Neural progenitor cell (in vitro differentiated cells): ENCODE results near the gene LIPJ. TPM values are rescaled to one million over a fixed set of nuclear protein-coding genes. Genes with fewer than 3 reads are reported as not detected.

Source experiments
- DNase-seq: peaks from one replicate; pipeline ENCODE4 v3.0.0-alpha.2; 2016; ENCODE audit warnings: low spot score
- H2AFZ ChIP-seq: fragments of 200-600 bp; sonication (generic); replicated peaks from 2 replicates; pipeline ENCODE4 v1.6.1; 2016; ENCODE audit warnings: antibody characterized with exemption
- H3F3A ChIP-seq: fragments of 200-600 bp; sonication (generic); 2 replicates; pipeline ENCODE4 v1.6.1; 2016; ENCODE audit warnings: antibody characterized with exemption, low read depth
- H3K27ac ChIP-seq: fragments of 200-600 bp; sonication (generic); 2 replicates; pipeline ENCODE4 v1.5.1; 2016; ENCODE audit warnings: mild to moderate bottlenecking
- H3K27me3 ChIP-seq: fragments of 200-600 bp; sonication (generic); 2 replicates; pipeline ENCODE4 v1.6.1; 2016; ENCODE audit warnings: mild to moderate bottlenecking, moderate library complexity
- H3K36me3 ChIP-seq: fragments of 200-600 bp; sonication (generic); 2 replicates; pipeline ENCODE4 v1.5.1; 2016
- H3K4me1 ChIP-seq: fragments of 200-600 bp; sonication (generic); 2 replicates; pipeline ENCODE4 v1.6.1; 2016; ENCODE audit warnings: mixed run types
- H3K4me2 ChIP-seq: fragments of 200-600 bp; sonication (generic); 2 replicates; pipeline ENCODE4 v1.6.1; 2016
- H3K4me3 ChIP-seq: fragments of 200-600 bp; sonication (generic); 2 replicates; pipeline ENCODE4 v1.5.1; 2016
- H3K79me2 ChIP-seq: fragments of 200-600 bp; sonication (generic); 2 replicates; pipeline ENCODE4 v1.6.1; 2016; ENCODE audit warnings: low read depth
- H3K9ac ChIP-seq: fragments of 200-600 bp; sonication (generic); 2 replicates; pipeline ENCODE4 v1.6.1; 2016
- H3K9me3 ChIP-seq: fragments of 200-600 bp; sonication (generic); 2 replicates; pipeline ENCODE4 v1.5.1; 2016; ENCODE audit warnings: low read depth
- H4K20me1 ChIP-seq: fragments of 200-600 bp; sonication (generic); 2 replicates; pipeline ENCODE4 v1.6.1; 2016; ENCODE audit warnings: low read depth
- H3K27ac Mint-ChIP-seq: 3 replicates; pipeline ENCODE4 v1.8.0; 2021; ENCODE audit warnings: mixed read lengths
- H3K27me3 Mint-ChIP-seq: 2 replicates; pipeline ENCODE4 v1.8.0; 2022; ENCODE audit warnings: low read depth, mild to moderate bottlenecking, inconsistent platforms, moderate library complexity, mixed read lengths; ENCODE audit not compliant: insufficient read depth
- H3K36me3 Mint-ChIP-seq: 3 replicates; pipeline ENCODE4 v1.8.0; 2021; ENCODE audit warnings: mixed read lengths
- H3K4me1 Mint-ChIP-seq: 3 replicates; pipeline ENCODE4 v1.8.0; 2021; ENCODE audit warnings: mixed read lengths
- H3K4me3 Mint-ChIP-seq: 3 replicates; pipeline ENCODE4 v1.8.0; 2021; ENCODE audit warnings: mild to moderate bottlenecking, moderate library complexity, mixed read lengths
- H3K9me3 Mint-ChIP-seq: 3 replicates; pipeline ENCODE4 v1.8.0; 2020; ENCODE audit warnings: mixed read lengths
- EZH2 ChIP-seq: fragments of 200-600 bp; sonication (generic); IDR thresholded peaks from 2 replicates; pipeline ENCODE4 v1.6.1; 2017; ENCODE audit warnings: antibody characterized with exemption, mild to moderate bottlenecking, moderate library complexity
- EZH2phosphoT487 ChIP-seq: fragments of 200-600 bp; sonication (generic); IDR thresholded peaks from 2 replicates; pipeline ENCODE4 v1.6.1; 2017; ENCODE audit warnings: antibody characterized with exemption
- total RNA-seq: library from RNA; depleted of rRNA; stranded (reverse); fragments of >200 nt; gene quantifications from 2 replicates; pipeline ENCODE4 v1.2.3, GENCODE V29; 2015; ENCODE audit warnings: low replicate concordance
- TF ChIP-seq, protein P1 (sequence below): fragments of 200-600 bp; sonication (generic); IDR thresholded peaks from 2 replicates; pipeline ENCODE4 v1.5.1; 2017; ENCODE audit warnings: antibody characterized with exemption, mild to moderate bottlenecking

The LIPJ gene
- total RNA-seq, 1 donor from 2014 or later: 0.39 TPM

DNA sequence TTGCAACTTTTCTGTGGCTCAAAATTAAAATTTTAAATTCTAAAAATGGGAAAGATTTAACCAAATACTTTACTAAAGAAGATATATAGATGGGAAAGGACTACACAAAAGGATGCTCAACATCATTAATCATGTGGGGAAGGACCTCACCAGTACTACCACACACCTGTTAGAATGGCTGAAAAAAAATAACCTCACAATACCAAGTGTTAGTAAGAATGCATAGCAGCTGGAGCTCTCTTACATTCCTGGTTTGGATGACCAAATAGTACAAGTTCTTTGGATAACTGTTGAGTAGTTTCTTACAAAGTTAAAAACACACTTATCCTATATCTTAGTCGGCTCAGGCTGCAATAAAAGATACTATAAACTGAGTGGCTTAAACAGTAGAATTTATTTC lies 33.9 kb downstream of the LIPJ start:
- H3K4me3 ChIP-seq: no peak overlapping the region
- H3K4me1 ChIP-seq: no peaks in the 10 kb centered on the region
- Mint-ChIP-seq H3K36me3 (no peaks in the 10 kb centered on the region), H3K27me3 (no peaks in the 10 kb centered on the region), H3K9me3 (no peaks in the 10 kb centered on the region), H3K4me1 (no peaks in the 10 kb centered on the region), H3K4me3 (no peak overlapping the region), H3K27ac (no peak overlapping the region)
- DNase-seq: no peak
- no peak overlapping the region for H3K9ac ChIP-seq
- H3K27ac ChIP-seq: no peak overlapping the region
- H2AFZ ChIP-seq: no peak overlapping the region
- H3F3A ChIP-seq: peaks cover 3% of the 10 kb centered on the region
- H3K36me3 ChIP-seq: no peaks in the 10 kb centered on the region
- H3K9me3 ChIP-seq: no peaks in the 10 kb centered on the region
- no peaks in the 10 kb centered on the region for H4K20me1 ChIP-seq
- H3K4me2 ChIP-seq: no peak overlapping the region
- no peak for TF ChIP-seq EZH2phosphoT487
- TF ChIP-seq, protein P1, sequence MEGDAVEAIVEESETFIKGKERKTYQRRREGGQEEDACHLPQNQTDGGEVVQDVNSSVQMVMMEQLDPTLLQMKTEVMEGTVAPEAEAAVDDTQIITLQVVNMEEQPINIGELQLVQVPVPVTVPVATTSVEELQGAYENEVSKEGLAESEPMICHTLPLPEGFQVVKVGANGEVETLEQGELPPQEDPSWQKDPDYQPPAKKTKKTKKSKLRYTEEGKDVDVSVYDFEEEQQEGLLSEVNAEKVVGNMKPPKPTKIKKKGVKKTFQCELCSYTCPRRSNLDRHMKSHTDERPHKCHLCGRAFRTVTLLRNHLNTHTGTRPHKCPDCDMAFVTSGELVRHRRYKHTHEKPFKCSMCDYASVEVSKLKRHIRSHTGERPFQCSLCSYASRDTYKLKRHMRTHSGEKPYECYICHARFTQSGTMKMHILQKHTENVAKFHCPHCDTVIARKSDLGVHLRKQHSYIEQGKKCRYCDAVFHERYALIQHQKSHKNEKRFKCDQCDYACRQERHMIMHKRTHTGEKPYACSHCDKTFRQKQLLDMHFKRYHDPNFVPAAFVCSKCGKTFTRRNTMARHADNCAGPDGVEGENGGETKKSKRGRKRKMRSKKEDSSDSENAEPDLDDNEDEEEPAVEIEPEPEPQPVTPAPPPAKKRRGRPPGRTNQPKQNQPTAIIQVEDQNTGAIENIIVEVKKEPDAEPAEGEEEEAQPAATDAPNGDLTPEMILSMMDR: no peak
- no peak for TF ChIP-seq EZH2
- H3K27me3 ChIP-seq: no peaks in the 10 kb centered on the region
- H3K79me2 ChIP-seq: no peaks in the 10 kb centered on the region

DNA sequence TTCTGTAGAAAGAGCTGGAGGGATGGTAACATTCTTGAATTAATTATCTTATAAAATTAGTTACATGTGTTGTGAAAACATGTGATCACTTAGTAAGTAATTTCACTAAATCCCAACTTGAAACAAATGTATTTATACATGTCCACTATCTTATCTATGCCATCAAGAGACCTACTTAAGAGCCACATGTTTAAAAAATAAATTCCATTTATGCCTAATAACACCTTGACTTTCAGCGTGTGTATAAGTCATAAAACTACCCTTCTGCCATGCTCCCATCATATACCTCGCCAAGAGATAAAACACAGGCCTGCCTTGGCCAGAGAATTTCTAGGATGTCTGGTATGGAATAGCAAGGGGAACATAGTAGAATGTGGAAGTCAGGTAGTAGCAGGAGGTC lies 37.3 kb downstream of the LIPJ start:
- Mint-ChIP-seq H3K4me3 (no peak overlapping the region), H3K4me1 (no peaks in the 10 kb centered on the region), H3K27ac (no peak overlapping the region)

DNA sequence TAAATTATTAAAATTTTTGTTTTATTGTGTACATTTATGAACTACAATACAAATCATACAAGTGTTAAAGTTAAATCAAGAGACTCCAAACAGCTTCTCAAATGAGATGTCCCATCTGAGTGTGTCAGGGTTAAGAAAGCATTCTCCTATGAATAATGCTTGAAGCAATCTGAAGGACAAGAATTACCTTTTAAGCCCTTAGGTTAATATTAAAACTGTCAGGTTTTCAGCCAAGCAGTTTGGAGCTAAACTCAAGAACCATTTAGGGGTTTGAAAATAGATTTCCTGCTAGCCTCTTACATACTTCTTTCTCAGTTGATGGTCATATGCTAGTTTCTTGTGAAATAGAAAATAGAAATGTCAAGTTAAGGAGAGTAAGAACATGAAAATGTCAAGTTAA lies 38.3 kb downstream of the LIPJ start:
- H3K27ac ChIP-seq: no peak overlapping the region
- no peaks in the 10 kb centered on the region for H3K4me1 Mint-ChIP-seq
- H3K36me3 ChIP-seq: no peaks in the 10 kb centered on the region
- H3K4me3 ChIP-seq: no peak overlapping the region
- H3K27me3 ChIP-seq: no peaks in the 10 kb centered on the region
- H3K4me2 ChIP-seq: no peak overlapping the region
- no peak overlapping the region for H2AFZ ChIP-seq
- H4K20me1 ChIP-seq: no peaks in the 10 kb centered on the region
- no peak overlapping the region for H3K9ac ChIP-seq
- no peak overlapping the region for H3K4me3 Mint-ChIP-seq
- no peaks in the 10 kb centered on the region for H3K79me2 ChIP-seq
- H3F3A ChIP-seq: peaks cover 3% of the 10 kb centered on the region
- no peaks in the 10 kb centered on the region for H3K4me1 ChIP-seq
- no peaks in the 10 kb centered on the region for H3K27me3 Mint-ChIP-seq
- H3K9me3 ChIP-seq: no peaks in the 10 kb centered on the region
- peaks cover 2% of the 10 kb centered on the region for H3K9me3 Mint-ChIP-seq
- H3K36me3 Mint-ChIP-seq: no peaks in the 10 kb centered on the region
- TF ChIP-seq EZH2phosphoT487: no peak
- TF ChIP-seq EZH2: no peak
- no peak for DNase-seq
- H3K27ac Mint-ChIP-seq: no peak overlapping the region

More for the DNA sequence above, 37.3 kb downstream of the LIPJ start:
- Histone ChIP-seq H4K20me1 (no peaks in the 10 kb centered on the region), H3K27ac (no peak overlapping the region), H3K79me2 (no peaks in the 10 kb centered on the region), H3K4me3 (no peak overlapping the region), H3F3A (peaks cover 3% of the 10 kb centered on the region), H2AFZ (no peak overlapping the region), H3K4me2 (no peak overlapping the region), H3K4me1 (no peaks in the 10 kb centered on the region), H3K9me3 (no peaks in the 10 kb centered on the region), H3K27me3 (no peaks in the 10 kb centered on the region), H3K36me3 (no peaks in the 10 kb centered on the region), H3K9ac (no peak overlapping the region)
- DNase-seq: no peak
- TF ChIP-seq, protein P1: no peak
- TF ChIP-seq EZH2phosphoT487: no peak
- TF ChIP-seq EZH2: no peak
- no peaks in the 10 kb centered on the region for H3K36me3 Mint-ChIP-seq
- no peaks in the 10 kb centered on the region for H3K27me3 Mint-ChIP-seq
- H3K9me3 Mint-ChIP-seq: peaks cover 2% of the 10 kb centered on the region

DNA sequence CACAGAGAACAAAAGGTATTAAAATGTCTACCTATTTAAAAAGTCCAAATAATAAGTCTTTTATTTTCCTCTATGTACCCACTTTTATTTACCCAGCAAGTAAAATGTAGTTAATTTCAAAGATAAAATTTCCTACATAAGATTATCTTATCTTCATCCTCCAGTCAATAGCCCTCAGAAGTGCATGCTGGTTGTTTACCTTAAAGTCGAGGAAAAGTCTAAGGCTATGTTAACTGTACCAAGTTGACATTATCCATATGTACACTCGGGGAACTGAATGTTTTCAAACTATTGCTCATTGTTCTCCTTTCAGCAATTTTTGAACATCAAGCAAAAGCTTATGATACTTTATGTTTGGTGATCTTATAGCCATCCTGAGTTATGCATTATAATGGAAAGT lies 53.6 kb downstream of the LIPJ start:
- Mint-ChIP-seq H3K9me3 (peaks cover 10% of the 10 kb centered on the region), H3K4me3 (no peak overlapping the region), H3K36me3 (no peaks in the 10 kb centered on the region), H3K27me3 (no peaks in the 10 kb centered on the region), H3K4me1 (no peaks in the 10 kb centered on the region), H3K27ac (no peak overlapping the region)
- Histone ChIP-seq H3K4me1 (no peaks in the 10 kb centered on the region), H3F3A (no peaks in the 10 kb centered on the region), H3K27ac (no peak overlapping the region), H3K79me2 (no peaks in the 10 kb centered on the region), H2AFZ (no peak overlapping the region), H3K9ac (no peak overlapping the region), H3K4me3 (no peak overlapping the region), H3K27me3 (no peaks in the 10 kb centered on the region), H3K36me3 (no peaks in the 10 kb centered on the region), H3K4me2 (no peak overlapping the region), H4K20me1 (no peaks in the 10 kb centered on the region), H3K9me3 (peaks cover 4% of the 10 kb centered on the region)
- TF ChIP-seq EZH2phosphoT487 (no peak), EZH2 (no peak)
- TF ChIP-seq, protein P1: no peak
- no peak for DNase-seq
